Measurements from ENCODE around the gene TGM4. TPM values are rescaled to one million over a fixed set of nuclear protein-coding genes. Genes with fewer than 3 reads are reported as not detected.

Gene TGM4
- total RNA-seq, 4 donors from 2014 or later = not detected

DNA sequence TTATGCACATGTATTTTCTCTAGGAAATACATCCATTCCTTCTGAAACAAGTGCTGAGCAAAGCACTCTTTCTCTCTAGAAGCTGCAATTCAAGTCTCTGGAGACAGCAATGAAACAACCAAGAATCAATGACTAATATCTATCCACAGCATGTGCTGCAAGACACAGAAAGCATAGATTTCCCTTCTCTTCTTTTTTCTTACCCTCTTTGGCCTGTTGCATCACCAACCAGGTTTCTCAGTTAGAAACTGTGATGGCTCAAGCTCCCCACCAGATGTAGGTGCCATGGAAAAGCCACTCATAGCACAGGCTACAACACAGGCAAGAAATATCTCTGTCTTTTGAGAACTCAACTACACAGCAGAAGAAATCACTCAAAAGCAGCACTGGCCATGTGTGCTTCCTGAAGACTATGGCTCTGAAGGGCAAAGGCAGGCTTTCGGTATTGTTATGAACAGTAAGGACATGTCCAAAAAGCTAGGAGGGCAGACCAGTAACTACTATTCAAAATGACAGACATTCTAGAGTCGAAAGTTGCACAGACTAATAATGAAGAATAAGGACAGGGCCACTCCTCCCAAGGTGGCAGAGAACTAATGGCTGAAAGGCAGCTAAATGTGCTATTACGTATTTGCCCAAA, 86.1 kb downstream of the TGM4 start:
- TF ChIP-seq, protein P1, sequence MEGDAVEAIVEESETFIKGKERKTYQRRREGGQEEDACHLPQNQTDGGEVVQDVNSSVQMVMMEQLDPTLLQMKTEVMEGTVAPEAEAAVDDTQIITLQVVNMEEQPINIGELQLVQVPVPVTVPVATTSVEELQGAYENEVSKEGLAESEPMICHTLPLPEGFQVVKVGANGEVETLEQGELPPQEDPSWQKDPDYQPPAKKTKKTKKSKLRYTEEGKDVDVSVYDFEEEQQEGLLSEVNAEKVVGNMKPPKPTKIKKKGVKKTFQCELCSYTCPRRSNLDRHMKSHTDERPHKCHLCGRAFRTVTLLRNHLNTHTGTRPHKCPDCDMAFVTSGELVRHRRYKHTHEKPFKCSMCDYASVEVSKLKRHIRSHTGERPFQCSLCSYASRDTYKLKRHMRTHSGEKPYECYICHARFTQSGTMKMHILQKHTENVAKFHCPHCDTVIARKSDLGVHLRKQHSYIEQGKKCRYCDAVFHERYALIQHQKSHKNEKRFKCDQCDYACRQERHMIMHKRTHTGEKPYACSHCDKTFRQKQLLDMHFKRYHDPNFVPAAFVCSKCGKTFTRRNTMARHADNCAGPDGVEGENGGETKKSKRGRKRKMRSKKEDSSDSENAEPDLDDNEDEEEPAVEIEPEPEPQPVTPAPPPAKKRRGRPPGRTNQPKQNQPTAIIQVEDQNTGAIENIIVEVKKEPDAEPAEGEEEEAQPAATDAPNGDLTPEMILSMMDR (IDR thresholded peaks at IDR 0.05) = no peak
- DNase-seq (ENCODE audit: low spot score) (no peak), ATAC-seq (ENCODE audit: low FRiP score) (no peak)

DNA sequence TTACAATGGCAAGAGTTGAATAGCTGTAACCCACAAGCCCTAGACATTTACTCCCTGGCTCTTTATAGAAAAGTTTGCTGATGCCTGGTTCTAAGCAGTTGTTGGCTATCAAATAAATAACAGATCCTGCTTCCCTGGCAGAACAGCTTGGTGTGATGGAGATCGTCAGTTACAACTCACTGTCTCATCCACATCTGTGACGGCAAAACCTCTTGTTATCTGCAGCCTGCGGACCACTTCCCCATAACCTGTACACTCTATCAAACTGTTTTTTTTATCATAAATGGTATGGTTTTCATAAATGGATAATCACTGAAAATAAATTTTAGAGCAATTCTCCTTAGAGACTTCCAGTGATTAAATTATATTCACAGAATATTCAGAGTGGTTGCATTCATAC, 87.5 kb downstream of the TGM4 start:
- TF ChIP-seq, protein P1 (IDR thresholded peaks at IDR 0.05) = no peak
- no peak for DNase-seq (ENCODE audit: low spot score)
- ATAC-seq (ENCODE audit: low FRiP score) = no peak

DNA sequence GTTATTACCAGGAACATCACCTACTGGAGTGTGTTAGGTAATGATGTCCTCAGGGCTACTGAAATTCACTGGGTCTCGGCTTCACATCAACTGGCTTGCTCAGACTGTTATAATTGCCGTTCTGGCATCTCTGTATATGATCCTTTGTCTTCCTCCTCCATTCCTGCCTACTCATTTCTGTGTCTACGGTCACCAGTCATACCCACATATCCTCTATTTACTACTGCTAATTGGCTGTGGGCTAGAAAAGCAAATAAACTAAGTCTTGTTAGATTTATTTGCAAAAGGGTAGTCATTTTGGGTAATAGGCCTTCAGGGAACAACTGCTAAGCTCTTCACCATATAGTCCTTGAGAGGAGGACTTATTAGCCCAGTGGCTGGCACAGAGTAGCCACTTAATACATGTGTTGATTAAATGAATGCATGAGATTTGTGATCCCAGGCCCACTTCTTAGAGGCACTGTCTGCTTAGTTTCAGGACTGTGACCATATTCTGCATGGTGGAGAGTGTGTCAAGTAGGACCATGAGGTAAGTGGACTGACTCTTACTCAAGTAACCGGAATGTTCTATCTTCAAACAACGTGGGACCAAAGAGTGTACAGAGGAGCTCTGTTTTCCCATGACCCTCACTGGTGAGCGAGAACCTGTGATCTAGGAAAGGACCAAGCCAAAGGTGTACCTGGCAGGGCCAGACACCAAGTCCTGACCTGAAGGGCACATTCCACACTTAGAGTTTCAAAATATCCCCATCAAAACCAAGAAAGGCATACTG, 88.4 kb downstream of the TGM4 start:
- DNase-seq (ENCODE audit: low spot score) = no peak
- ATAC-seq (ENCODE audit: low FRiP score) = no peak
- TF ChIP-seq, protein P1 (IDR thresholded peaks at IDR 0.05) = no peak

DNA sequence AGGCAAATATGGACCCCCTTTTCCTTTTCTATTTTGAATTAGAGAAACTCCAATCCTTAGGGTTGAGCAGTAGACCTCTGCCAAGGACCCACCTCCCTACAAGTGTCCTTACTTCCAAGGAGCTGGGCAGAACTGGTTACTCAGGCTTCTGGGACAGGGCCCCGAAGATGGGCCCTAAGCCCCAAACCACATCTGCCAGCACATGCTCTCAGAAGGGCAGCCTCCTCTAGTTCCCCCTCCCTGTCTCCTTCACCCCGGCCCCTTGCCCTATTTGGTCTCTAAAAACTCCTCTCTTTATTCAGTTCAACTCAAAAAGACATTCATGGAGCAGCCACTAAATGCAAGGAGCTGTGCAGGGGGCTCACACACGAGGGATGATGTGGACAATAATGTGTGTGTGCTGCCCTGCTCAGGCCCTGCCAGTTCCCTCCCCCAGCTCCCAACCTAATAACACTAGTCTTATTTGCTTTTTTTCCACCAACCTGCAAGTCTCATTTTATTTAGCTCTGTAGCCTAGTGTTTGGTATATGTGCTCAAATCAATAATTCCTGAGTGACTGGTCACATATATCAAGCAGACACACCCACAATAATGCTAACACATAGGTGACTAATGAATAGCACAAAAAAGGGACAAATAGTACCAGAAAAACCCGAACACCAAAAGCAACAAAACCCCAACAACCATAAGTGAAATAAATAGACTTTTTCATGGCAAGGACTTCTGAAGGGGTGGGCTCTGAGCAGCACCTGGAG, 89.3 kb downstream of the TGM4 start:
- TF ChIP-seq, protein P1 (IDR thresholded peaks at IDR 0.05) = no peak
- no peak for ATAC-seq (ENCODE audit: low FRiP score)
- no peak for DNase-seq (ENCODE audit: low spot score)

Other genes starting within 250 kb of the TGM4 start
- gene ZNF197, start 249.6 kb upstream of the TGM4 start, total RNA-seq = 10 to 100 TPM; 10.2 to 19.7 (median 10.8) TPM
- 10 to 100 TPM in 2 of 4 donors, 1 to 10 TPM in 2; 8.3 to 28.1 (median 12.8) TPM for gene ZNF35, start 225.9 kb upstream of the TGM4 start, total RNA-seq
- 1 to 10 TPM; 3.3 to 7.3 (median 6.0) TPM for gene ZNF502, start 161.9 kb upstream of the TGM4 start, total RNA-seq
- gene ZNF501, start 145.0 kb upstream of the TGM4 start, total RNA-seq = 1 to 10 TPM; 1.9 to 5.4 (median 2.7) TPM
- gene KIAA1143, start 113.0 kb upstream of the TGM4 start, total RNA-seq = 10 to 100 TPM; 16.8 to 26.0 (median 20.7) TPM
- gene KIF15, start 112.8 kb upstream of the TGM4 start, total RNA-seq = 1 to 10 TPM in 2 of 4 donors, under 1 TPM in 2; 0.44 to 1.7 (median 1.1) TPM
- gene TMEM42, start 12.7 kb upstream of the TGM4 start, total RNA-seq = 10 to 100 TPM in 3 of 4 donors, 1 to 10 TPM in 1; 6.1 to 22.1 (median 18.0) TPM
- 10 to 100 TPM; 72.0 to 99.8 (median 80.1) TPM for gene ZDHHC3, start 101.6 kb downstream of the TGM4 start, total RNA-seq
- 10 to 100 TPM; 31.7 to 47.7 (median 39.0) TPM for gene EXOSC7, start 101.6 kb downstream of the TGM4 start, total RNA-seq
- 100 to 1,000 TPM in 3 of 4 donors, 10 to 100 TPM in 1; 58.9 to 297 (median 125) TPM for gene CLEC3B, start 151.7 kb downstream of the TGM4 start, total RNA-seq